HG03103 (cell line): ENCODE measurements around the gene SLC33A1.

ENCODE experiments used
- ATAC-seq: cut with Tn5 transposase; IDR thresholded peaks from one replicate; pipeline ENCODE4 v1.9.1; 2021; ENCODE audit warnings: low read depth; ENCODE audit not compliant: unreplicated experiment

SLC33A1 gene

GRCh38 chr3:155804323-155804722 lies 49.9 kb downstream of the SLC33A1 start:
- no peak for ATAC-seq

- ATAC-seq = no peak
Measured at GRCh38 chr3:155792532-155792931, 61.7 kb downstream of the SLC33A1 start.

GRCh38 chr3:155791190-155791589 lies 63.0 kb downstream of the SLC33A1 start:
- ATAC-seq = no peak

GRCh38 chr3:155790272-155790925 lies 63.8 kb downstream of the SLC33A1 start:
- ATAC-seq = no peak

- ATAC-seq = no peak
Measured at GRCh38 chr3:155785662-155786295, 68.4 kb downstream of the SLC33A1 start.

- ATAC-seq = no peak
Measured at GRCh38 chr3:155782390-155782953, 71.8 kb downstream of the SLC33A1 start.

GRCh38 chr3:155780291-155780690 lies 73.9 kb downstream of the SLC33A1 start:
- ATAC-seq = no peak

GRCh38 chr3:155778462-155778861 lies 75.8 kb downstream of the SLC33A1 start:
- ATAC-seq = no peak

- no peak for ATAC-seq
Measured at GRCh38 chr3:155772801-155773200, 81.4 kb downstream of the SLC33A1 start.

- ATAC-seq = no peak
Measured at GRCh38 chr3:155771126-155771525, 83.1 kb downstream of the SLC33A1 start.
